Fibroblast of the aortic adventitia (primary cell): Measurements from ENCODE around the gene NUDT21. TPM values are rescaled to one million over a fixed set of nuclear protein-coding genes. Genes with fewer than 3 reads are reported as not detected.

ENCODE experiments used
- DNase-seq: peaks from one replicate; pipeline ENCODE4 v3.0.0-alpha.2; 2010; ENCODE audit warnings: low read depth
- H3K4me3 ChIP-seq: 2 replicates; pipeline ENCODE4 v1.5.1; 2011; ENCODE audit warnings: low read depth, mild to moderate bottlenecking, control low read depth, low read length, moderate library complexity
- CTCF ChIP-seq: IDR thresholded peaks from 2 replicates; pipeline ENCODE4 v1.5.1; 2011; ENCODE audit warnings: mild to moderate bottlenecking, low read length, control low read depth, inconsistent platforms; ENCODE audit not compliant: insufficient read depth
- total RNA-seq: library from RNA; depleted of rRNA; stranded (reverse); fragments of >200 nt; gene quantifications from 2 replicates; pipeline ENCODE4 v1.2.3, GENCODE V29; 2012; ENCODE audit warnings: low replicate concordance

NUDT21 gene
- total RNA-seq, 1 donor: 116 TPM

DNA sequence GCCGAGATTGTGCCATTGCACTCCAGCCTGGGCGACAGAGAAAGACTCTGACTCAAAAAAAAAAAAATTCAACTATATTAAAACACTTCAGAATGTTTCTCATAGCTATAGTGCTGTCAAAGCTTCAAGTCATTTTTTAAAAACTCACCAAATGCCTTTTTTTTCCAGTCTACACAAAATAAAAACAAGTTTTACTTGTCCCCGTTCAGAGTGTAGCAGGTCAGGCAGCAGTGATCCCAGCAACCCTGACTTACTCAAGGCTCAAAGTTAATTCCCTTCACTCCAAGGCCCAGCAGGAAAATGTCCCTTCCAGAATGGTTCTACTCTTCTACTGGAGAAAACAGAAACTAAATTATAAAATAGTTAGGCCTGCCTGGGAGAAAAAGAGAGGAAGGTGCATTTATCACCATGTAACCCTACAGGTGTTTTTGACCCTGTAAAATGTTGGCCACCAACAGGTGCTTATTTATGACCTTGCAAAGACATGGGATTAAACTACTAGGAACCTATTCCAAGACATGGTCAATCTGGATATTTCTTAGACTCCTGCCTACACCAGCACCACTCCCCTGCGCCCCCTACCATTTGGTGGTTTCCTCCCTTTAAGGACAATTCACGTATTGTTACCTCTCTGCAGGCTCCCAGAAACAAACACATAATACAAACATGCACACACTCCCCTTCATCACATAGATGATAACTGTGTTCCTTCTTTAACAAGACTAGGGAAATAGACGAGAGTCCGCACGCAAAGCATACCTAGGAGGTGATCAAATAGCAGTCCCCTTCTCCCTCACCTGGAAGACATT lies 31.2 kb downstream of the NUDT21 start:
- no peak for TF ChIP-seq CTCF
- H3K4me3 ChIP-seq: no peak overlapping the region
- DNase-seq: no peak

GRCh38 chr16:56417138-56417537 lies 34.0 kb downstream of the NUDT21 start:
- TF ChIP-seq CTCF: no peak
- no peak for DNase-seq
- H3K4me3 ChIP-seq: no peak overlapping the region

- TF ChIP-seq CTCF: no peak
- H3K4me3 ChIP-seq: no peak overlapping the region
- no peak for DNase-seq
Measured at GRCh38 chr16:56415875-56416274, 35.3 kb downstream of the NUDT21 start.

DNA sequence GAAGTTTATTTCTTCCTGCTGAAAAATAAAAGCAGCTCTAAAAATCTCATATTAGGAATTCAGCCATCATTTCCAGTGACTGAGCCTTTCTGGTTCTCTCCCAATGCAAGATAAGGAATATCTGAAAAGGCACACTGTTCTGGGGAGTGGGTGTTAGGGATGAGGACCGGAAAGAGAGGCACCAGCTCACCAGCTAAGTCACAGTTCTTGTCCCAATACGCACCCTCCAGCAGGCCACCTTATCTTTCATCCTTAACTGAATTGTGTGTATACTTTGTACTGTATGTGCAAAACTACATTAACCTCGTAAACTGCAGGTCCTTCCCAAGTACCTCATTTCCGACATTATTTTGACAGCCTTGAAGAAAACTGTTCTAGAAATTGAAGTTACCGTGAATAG lies 36.8 kb downstream of the NUDT21 start:
- no peak for TF ChIP-seq CTCF
- no peak overlapping the region for H3K4me3 ChIP-seq
- DNase-seq: no peak

GRCh38 chr16:56413381-56413780 lies 37.8 kb downstream of the NUDT21 start:
- no peak for DNase-seq
- no peak for TF ChIP-seq CTCF
- H3K4me3 ChIP-seq: no peak overlapping the region

GRCh38 chr16:56411624-56412023 lies 39.5 kb downstream of the NUDT21 start:
- no peak overlapping the region for H3K4me3 ChIP-seq
- no peak for DNase-seq
- no peak for TF ChIP-seq CTCF

DNA sequence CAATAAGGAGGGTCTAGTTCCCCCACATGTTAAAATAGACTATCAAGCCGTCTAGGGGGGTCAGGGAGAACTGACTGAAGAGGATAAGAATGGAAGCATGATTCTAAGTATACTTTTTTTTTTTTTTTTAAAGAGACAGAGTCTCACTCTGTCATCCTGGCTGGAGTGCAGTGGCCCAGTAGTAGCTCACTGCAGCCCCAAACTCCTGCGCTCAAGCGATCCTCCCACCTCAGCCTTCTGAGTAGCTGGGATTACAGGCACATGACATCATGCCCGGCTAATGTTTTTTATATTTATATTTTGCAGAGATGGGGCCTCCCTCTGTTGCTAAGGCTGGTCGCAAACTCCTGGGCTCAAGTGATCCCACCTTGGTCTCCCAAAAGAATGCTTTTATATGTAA lies 40.0 kb downstream of the NUDT21 start:
- no peak for DNase-seq
- H3K4me3 ChIP-seq: no peak overlapping the region
- TF ChIP-seq CTCF: no peak
